MV-4-11 (cell line): ENCODE results near the gene ZCCHC7.
"Not testable (repeated sequence)": the region's sequence is repeated elsewhere in the genome, so short reads cannot be mapped to it uniquely, and the experiment has no call there.

Source experiments
- DNase-seq: peaks from one replicate; lab custom pipeline; 2025; lab: John Stamatoyannopoulos, UW

The ZCCHC7 gene

DNA sequence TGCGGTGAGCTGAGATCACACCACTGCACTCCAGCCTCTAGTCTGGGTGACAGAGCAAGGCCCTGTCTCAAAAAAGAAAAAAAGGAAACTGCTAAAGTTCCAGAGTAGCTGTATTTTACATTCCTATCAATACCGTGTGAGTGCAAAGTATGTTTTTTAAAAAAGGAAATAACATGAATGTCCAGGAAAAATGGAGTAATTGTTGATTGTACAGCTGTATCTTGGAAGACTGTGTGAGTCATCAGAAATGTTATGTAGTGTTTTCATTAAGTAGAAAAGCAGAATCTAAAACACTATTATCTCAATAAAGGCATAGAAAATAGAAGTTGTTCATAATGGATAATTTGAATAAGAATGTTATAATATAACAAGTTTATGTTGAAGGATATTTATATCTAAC lies 53.9 kb downstream of the ZCCHC7 start:
- DNase-seq: no peak

DNA sequence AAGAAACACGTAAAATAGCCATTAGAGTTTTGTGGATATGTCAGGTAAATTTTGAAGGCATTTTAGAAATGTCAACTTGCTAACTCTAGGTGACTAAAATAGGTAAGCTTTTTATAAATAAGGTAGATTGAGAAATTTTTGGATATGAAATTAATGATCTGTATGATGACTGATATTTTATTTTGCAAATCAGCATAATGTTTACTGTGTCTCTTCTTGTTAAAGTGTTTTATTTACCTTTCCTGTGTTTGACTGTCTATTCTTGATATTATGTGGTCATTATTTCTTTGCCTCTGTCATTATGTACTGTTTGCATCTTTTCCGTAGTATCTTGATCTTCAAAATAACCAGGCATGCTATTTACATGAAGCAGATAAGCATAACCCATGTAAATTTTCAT lies 58.4 kb downstream of the ZCCHC7 start:
- DNase-seq: no peak

DNA sequence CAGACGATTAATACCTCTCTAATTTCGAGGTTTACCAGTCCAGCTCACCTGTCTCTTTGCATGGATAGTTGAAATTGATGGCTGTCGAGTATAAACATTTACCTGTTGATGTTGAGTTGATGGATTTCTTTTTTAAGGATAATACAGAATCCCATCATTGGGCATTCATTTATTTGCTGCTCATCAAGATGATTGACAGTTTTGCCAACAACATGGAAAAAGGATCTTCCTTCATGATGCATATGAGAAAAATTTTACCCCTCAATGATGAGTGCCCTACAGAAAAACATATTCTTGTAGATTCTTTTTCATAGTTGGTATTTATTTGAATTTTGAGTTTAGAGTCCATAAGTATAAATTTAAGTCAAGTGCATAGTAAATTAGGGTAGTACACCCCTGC lies 59.2 kb downstream of the ZCCHC7 start:
- DNase-seq: no peak

DNA sequence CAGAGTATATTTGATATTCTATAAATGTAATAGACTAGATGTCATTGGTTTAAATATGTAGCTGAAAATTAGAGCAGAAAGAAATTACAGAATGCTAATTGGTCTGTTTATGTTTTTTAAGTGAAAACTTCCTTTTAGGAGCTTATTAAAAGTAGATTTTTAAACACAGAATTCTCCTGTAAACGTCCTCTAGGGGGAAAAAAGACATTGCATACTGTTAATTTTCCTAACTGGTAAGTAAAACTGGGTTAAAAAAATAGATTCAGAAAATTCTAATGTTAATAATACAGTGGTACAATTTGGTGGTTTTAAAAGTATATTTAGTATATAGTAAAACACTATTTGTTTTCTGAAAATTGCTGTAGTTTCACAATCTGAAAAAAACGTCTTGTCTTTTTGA lies 59.8 kb downstream of the ZCCHC7 start:
- no peak for DNase-seq

DNA sequence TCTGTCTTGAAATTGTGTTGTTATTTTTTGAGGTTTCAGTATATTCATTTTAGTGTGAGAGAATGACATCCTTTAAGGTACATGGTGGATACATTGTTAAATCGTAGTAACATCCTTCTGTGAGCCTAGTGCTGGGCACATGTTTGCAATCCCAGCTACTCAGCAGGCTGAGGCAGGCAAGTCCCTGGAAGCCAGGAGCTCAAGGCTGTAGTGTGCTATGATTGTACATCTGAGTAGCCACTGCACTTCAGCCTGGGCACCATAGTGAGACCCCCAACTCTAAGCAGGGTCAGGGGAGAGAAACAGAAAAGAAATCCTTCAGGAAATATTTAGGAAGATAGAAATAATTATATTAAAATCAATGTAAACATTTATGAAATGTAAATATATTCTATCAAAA lies 62.3 kb downstream of the ZCCHC7 start:
- no peak for DNase-seq

DNA sequence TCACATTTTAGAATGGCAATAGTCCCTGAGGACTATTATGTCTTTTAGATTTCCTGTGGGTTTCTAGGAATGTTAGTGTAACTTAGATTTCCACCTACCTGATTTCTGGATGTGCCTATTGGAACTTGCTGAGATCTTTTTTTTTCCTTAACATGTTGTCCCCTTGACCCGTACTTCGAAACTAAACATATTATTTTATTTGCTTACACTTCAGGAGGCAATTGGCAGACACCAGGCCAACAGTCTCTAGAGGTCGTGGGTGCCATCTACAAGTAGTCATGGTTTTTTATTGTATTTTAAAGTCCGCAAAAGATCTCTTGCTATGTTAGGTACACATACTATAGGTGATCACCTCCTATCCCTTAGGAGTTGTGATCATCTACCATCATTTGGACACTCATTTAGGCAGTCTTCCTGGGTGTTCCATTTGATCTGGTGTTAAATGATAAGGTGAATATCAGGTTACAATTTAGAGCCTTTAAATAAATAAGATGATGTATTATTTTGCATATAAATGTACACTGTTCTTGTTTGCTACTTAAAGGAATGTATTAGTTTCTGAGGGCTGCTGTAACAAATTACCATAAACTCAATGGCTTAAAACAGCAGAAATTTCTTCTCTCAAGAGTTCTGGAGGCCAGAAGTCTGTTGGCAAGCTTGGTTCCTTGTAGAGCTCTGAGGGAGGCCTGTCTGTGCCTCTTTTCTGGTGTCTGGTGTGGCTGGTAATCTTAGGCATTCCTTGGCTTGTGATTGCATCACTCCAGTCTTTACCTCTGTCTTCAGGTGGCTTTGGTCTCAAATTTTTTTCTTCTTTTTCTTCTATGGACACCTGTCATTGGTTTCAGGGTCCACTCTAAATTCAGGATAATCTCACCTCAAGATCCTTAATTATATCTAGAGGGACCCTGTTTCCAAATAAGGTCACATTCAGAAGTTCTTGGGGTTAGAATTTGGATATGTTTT lies 64.8 kb downstream of the ZCCHC7 start:
- no peak for DNase-seq

DNA sequence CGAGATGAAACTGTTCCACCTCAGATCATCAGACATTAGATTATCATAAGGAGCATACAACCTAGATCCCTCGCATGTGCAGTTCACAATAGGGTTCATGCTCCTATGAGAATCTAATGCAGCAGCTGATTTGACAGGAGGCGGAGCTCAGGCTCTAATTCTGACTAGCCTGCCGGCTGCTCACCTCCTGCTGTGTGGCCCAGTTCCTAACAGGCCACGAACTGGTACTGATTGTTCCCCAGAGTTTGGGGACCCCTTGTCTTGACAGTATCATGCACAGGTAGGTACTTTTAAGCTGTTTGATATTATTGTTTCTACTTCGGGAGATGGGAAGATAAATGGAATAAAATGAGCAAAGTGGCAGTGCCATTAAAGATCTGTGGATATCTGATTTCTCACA lies 66.9 kb downstream of the ZCCHC7 start:
- DNase-seq: peak; percentile 62

DNA sequence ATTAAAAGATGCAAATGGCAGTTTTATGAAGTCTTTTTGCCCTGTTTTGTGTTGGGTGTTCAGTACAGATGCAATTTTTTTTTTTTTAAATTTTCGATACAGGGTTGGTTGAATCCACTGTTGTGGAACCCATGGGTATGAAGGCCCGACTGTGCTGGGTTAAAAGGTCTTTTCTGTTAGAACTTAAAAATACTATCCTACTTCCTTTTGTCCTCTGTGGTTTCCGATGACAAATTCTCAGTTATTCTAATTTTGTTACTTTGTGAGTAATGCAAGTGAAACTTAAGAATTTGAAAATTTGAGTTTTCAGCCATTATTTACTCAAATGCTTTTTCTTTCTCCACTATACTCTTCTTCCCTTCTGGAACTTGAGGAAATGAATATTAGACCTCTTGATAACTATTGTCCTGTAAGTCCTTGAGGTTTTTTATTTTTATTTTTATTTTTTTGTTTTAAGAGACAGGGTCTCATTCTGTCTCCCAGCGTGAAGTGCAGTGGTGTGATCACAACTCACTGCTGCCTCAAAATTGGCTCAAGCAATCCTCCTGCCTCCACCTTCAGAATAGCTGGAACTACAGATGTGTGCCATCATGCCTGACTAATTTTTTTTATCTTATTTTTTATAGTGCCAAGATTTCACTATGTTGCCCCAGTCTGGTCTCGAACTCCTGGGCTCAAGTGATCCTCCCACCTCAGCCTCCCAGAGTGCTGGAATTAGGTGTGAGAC lies 67.5 kb downstream of the ZCCHC7 start:
- peak; percentile 85 for DNase-seq

DNA sequence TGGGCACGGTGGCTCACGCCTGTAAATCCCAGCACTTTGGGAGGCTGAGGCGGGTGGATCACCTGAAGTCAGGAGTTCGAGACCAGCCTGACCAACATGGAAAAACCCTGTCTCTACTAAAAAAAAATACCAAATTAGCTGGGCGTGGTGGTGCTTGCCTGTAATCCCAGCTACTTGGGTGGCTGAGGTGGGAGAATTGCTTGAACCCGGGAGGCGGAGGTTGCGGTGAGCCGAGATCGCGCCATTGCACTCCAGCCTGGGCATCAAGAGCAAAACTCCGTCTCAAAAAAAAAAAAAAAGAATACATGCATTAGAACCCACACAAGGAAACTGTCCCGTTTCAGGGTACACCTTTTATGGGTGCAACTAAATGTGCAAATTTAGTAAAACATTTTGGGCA lies 70.4 kb downstream of the ZCCHC7 start:
- DNase-seq: not testable (repeated sequence)

DNA sequence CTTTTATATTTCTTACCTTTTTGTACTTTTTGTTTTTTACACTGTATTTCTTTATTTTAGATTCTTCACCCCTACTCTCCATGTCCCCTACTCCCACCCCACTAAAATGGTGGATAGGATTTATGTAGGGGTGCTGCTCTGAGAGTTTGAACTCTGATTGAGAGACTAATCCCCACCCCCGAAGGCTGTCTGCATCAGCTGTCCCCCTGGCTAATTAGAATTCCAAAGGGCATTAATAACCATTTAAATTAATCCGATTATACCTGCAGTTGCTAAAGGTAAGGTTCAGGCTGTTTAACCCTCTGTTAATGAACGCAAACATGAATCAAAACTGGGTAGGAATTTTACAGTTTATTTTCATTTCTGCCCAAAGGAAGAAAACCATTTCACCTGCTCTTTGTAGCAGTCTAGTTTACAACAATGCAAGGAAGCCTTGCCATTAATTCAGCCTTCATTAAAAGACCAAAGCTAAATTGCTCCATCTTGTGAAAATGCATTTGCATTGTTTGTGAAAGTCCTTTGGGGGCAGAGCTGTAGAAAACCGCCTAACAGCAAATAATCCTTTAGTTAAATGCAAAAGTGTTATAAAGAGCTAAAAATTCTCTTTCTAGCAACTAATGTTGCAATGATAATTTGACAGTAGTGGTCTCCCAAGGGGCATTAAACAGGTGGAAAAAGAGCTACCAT lies 71.2 kb downstream of the ZCCHC7 start:
- no peak for DNase-seq

DNA sequence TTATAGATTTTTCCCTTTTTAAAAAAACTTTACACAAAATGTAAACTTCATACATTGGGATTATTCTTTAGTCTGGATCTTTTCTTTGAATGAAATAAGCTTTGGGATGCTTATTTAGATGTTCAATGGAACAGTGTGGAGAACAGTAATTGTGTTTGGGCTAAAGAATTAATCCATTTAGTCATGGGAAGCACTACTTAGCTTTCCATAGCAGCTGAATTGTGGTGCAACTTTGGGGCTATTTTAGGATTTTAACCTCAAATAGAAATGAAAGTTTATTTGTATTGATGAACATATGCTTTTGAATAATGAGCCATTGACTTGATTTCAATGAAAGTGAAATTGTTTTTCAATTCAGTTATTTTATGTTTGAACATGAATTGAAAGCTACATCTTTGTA lies 72.4 kb downstream of the ZCCHC7 start:
- DNase-seq: no peak

DNA sequence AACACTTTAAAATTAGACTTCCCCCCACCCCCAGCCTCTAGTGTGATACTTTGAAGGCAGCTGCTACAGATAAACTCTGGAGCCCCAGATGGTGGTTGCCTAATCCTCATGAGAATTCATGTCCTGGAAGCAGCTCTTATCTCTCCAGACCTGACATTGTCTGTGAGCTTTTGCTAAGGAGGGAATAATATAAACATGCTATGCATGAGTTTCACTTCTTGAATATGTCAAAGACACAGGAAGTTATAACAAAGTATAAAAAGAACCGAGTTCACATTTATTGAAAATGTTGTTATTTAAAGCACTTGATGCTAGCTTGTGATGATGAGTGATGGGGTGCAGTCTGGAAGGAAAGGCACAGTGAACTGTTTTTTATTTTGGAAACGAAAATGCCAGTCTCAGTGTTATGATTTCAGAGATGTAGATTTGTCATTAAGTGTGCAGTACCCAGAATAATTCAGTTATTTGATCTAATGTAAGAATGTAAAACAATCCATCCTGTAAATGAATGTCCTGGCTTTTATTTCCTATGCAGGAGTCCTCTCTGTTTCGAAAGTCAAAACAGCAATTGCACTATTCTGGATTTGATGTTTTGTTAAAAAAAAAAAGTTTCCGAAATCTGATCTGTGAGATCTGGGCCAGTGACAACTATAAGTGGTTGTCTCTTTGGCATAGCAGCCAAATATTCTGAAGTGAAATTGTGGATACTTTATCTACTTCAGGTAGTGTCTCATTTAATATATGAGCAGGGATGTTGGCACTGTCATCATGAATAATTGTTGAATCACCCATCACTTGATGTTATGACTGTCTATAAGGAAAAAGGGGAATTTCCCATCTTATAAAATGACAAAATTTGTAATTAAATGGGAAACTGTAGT lies 77.0 kb downstream of the ZCCHC7 start:
- peak; percentile 98 for DNase-seq

DNA sequence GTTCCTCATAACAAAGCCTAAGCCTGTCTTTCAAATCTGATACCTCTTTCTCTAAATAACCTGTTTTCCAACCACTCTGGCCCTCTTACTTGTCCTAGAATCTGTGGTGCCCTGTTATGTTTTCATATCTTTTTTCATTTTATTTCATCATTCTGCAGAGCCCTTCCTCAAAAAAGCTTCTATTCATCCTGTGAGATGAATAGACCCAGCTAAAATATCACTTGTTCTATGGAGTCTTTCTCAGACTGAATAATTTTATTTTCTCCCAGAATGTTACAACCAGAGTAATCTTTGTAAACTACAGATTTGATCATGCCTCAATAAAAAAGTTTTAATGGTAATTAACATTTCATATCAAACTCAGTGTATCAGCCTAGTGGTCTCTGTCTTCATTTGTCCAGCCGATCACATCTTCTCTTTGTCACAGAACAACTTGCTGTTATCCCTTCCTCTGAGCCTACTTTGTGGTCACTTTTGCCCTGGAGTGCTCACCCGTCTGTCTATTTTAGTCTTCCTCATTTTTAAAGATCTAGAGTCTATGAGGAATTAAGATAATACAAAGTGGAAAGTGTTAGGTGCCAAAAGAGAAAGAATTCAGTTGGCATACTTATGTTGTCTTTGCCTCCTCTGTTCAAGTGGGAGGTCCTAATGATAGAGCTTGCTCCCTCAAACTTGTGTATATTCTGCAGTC lies 77.8 kb downstream of the ZCCHC7 start:
- peak; percentile 78 for DNase-seq

DNA sequence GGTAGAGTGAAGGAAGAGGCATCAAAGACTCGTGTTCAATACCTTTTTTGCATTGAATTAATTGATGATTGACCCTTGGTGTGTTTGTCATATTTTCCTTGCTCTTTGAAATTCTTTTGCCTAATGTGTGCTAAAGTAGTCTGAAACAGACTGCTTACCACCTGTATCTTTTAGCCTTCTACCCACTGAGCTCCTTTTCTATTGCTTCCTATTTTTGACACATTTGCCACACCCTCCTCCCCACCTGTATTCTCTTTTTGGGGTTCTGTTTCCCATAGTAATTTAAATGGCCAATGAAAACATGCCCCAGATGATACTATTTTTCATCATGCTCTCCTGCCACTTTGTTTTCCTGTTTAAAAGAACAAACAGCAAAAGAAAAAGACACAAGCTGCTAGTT lies 78.5 kb downstream of the ZCCHC7 start:
- no peak for DNase-seq

DNA sequence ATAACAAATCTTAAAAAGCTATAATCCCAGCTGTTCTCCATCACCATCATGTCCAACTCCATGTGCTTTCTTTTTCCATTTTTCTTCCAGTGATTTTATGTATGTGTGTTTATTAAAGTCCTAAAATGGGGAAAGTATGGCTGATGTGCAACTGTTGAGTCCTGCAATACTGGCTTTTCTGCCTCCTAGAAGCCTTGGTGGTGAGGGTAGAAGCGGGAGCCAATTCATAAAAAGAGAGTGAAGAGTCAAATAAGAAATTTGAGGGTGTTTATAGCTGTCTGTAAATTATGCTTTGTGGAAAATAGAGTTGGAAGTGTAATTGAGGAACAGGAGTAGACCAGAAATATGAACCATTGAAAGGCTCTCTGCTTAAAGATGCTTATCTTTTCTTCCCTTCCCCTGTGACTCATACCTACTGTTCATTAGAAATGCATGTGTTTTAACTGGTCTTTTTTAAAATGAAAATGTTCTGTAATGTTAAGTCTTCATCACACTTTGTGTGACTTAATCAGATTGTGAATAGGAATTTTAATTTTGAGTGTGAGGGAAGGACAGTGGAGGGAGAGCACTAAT lies 80.1 kb downstream of the ZCCHC7 start:
- peak; percentile 60 for DNase-seq

DNA sequence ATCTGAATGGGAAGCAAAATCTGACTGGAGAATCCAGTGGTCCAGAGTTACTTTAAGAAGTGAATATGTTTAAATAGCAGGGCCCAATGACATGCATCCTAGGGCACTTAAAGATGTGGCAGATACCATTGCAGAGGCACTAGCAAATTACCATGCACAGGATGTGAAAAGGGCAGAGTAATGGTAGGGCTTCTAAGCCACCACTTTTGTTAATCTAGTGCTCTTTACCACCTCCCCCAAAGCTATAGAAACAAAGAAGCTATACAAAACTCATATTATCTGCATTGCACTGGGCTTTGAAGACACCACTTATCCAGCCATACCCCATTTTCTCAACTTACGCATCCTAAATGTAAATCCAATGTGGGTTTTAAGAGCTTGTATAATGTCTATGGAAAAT lies 81.2 kb downstream of the ZCCHC7 start:
- no peak for DNase-seq

DNA sequence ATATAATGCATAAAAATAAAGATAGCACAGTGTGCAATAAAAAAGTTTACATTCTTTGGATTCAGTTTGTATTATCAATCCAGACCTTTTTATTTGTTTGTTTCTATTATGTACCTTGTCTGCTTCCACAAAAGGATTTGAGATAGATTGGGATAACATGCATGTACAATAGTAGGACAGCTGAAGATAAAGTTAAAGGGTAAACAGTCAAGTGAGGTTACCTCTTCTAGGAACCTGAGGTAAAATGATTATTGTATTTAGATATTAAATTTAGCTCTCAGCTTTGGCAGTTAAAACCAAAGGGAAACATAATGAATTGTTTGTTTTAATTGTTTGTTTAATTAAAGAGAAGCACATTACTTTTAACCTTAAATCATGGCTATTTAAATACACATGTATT lies 81.7 kb downstream of the ZCCHC7 start:
- no peak for DNase-seq

DNA sequence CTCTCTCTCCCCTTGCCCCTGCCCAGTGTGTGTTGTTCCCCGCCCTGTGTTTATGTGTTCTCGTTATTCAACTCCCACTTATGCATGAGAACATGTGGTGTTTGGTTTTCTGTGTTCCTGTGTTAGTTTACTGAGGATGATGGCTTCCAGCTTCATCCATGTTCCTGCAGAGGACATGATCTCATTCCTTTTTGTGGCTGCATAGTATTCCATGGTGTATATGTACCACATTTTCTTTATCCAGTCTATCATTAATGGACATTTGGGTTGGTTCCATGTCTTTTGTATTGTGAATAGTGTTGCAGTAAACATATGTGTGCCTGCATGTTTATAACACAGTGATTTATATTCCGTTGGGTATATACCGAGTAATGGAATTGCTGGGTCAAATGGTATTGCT lies 83.1 kb downstream of the ZCCHC7 start:
- DNase-seq: not testable (repeated sequence)

DNA sequence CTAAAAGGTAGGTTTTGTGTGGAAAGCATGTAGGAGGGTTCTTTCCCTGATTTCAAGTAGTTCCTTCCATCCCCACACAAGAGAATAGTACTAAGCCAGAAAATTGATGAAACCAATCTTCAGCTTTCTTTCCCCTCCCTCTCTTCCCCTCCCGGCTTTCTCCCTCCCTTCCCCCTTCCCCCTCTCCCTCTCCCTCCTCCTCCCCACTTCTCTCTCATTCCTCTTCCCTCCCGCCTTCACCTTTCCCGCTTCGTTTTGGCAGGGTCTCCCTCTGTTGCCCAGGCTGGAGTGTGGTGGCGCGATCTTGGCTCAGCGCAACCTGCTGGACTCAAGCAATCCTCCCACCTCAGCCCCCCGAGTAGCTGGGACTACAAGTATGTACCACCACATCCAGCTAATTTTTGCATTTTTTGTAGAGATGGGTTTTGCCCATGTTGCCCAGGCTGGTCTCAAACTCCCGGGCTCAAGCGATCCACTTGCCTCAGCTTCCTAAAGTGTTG lies 85.8 kb downstream of the ZCCHC7 start:
- no peak for DNase-seq
